ENCODE measurements around the gene MEGF10. TPM values are rescaled to one million over a fixed set of nuclear protein-coding genes. Genes with fewer than 3 reads are reported as not detected.

MEGF10 gene
- total and polyA plus RNA-seq, 2 donors (not counting 1 experiment from before 2014, with no cell fraction given): not detected

DNA sequence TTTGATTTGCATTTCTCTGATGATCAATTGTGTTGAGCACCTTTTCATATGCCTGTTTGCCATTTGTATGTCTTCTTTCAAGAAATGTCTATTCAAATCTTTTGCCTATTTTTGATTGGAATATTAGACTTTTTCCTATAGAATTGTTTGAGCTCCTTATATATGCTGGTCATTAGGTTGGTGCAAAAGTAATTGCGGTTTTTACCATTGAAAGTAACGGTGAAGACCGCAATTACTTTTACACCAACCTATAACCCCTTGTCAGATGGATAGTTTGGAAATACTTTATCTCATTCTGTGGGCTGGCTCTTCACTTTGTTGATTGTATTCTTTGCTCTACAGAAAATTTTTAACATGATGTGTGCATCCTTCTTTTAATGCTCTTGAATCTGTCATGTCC is 113.6 kb downstream of the MEGF10 start:
- TF ChIP-seq EZH2 (IDR thresholded peaks at IDR 0.05; ENCODE audit: borderline replicate concordance, insufficient read depth, low read depth, low read length, poor library complexity, severe bottlenecking): no peak
- TF ChIP-seq, protein P1, sequence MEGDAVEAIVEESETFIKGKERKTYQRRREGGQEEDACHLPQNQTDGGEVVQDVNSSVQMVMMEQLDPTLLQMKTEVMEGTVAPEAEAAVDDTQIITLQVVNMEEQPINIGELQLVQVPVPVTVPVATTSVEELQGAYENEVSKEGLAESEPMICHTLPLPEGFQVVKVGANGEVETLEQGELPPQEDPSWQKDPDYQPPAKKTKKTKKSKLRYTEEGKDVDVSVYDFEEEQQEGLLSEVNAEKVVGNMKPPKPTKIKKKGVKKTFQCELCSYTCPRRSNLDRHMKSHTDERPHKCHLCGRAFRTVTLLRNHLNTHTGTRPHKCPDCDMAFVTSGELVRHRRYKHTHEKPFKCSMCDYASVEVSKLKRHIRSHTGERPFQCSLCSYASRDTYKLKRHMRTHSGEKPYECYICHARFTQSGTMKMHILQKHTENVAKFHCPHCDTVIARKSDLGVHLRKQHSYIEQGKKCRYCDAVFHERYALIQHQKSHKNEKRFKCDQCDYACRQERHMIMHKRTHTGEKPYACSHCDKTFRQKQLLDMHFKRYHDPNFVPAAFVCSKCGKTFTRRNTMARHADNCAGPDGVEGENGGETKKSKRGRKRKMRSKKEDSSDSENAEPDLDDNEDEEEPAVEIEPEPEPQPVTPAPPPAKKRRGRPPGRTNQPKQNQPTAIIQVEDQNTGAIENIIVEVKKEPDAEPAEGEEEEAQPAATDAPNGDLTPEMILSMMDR (IDR thresholded peaks at IDR 0.05): no peak
- no peaks in the 10 kb centered on the region for H3K79me2 ChIP-seq (ENCODE audit: control insufficient read depth, insufficient read depth, low read length)
- Mint-ChIP-seq H3K27me3 (peaks cover 17% of the 10 kb centered on the region), H3K4me3 (no peak overlapping the region), H3K4me1 (no peaks in the 10 kb centered on the region), H3K27ac (no peak overlapping the region), H3K9me3 (ENCODE audit: insufficient read depth) (no peaks in the 10 kb centered on the region)
- no peak overlapping the region for H3K9ac ChIP-seq (ENCODE audit: low read length)
- DNase-seq (no peak), ATAC-seq (ENCODE audit: low read depth) (no peak)
- intact Hi-C loops (cut with micrococcal nuclease): no loop called here
- no peak overlapping the region for H3K4me3 ChIP-seq (ENCODE audit: control extremely low read depth in 1 of 5, extremely low read depth in 1 of 5, insufficient read depth in 1 of 5, low read depth in 2 of 5, low read length in 4 of 5)
- H4K20me1 ChIP-seq (ENCODE audit: control insufficient read depth, insufficient read depth, low read length, poor library complexity, severe bottlenecking): no peaks in the 10 kb centered on the region
- H2AFZ ChIP-seq (ENCODE audit: insufficient read depth, low read depth, low read length, poor library complexity, severe bottlenecking): no peak overlapping the region
- POLR2A ChIA-PET: no interaction called here
- H3K9me3 ChIP-seq (ENCODE audit: control extremely low read depth in 1 of 3, control insufficient read depth in 2 of 3, insufficient read depth in 1 of 3, low read length in 2 of 3): no peaks in the 10 kb centered on the region
- no peaks in the 10 kb centered on the region for H3K36me3 ChIP-seq (replicated peaks in 1 of 2; ENCODE audit: control extremely low read depth in 1 of 2, control insufficient read depth in 1 of 2, extremely low read depth in 1 of 2, insufficient read depth in 2 of 2, low read length in 1 of 2)
- CTCF ChIA-PET: no interaction called here
- H3K4me1 ChIP-seq (ENCODE audit: control insufficient read depth in 2 of 2, insufficient read depth in 2 of 2, low read length in 2 of 2): no peaks in the 10 kb centered on the region
- no peak overlapping the region for H3K4me2 ChIP-seq (replicated peaks; ENCODE audit: low read depth, low read length, poor library complexity, severe bottlenecking)
- H3K27ac ChIP-seq (ENCODE audit: low read length in 2 of 2): no peak overlapping the region
- no CpG with 5 or more reads among the region's 3 CpGs for WGBS (ENCODE audit: insufficient coverage)
- H3K27me3 ChIP-seq (replicated peaks in 1 of 4; ENCODE audit: control extremely low read depth in 1 of 4, control insufficient read depth in 3 of 4, insufficient read depth in 4 of 4, low read length in 3 of 4): no peaks in the 10 kb centered on the region

GRCh38 chr5:127406326-127407121 is 115.9 kb downstream of the MEGF10 start:
- Histone ChIP-seq H3K27ac (ENCODE audit: low read length in 2 of 2) (no peak overlapping the region), H3K36me3 (replicated peaks in 1 of 2; ENCODE audit: control extremely low read depth in 1 of 2, control insufficient read depth in 1 of 2, extremely low read depth in 1 of 2, insufficient read depth in 2 of 2, low read length in 1 of 2) (no peaks in the 10 kb centered on the region), H3K9ac (ENCODE audit: low read length) (no peak overlapping the region), H2AFZ (ENCODE audit: insufficient read depth, low read depth, low read length, poor library complexity, severe bottlenecking) (no peak overlapping the region), H3K4me3 (ENCODE audit: control extremely low read depth in 1 of 5, extremely low read depth in 1 of 5, insufficient read depth in 1 of 5, low read depth in 2 of 5, low read length in 4 of 5) (no peak overlapping the region), H4K20me1 (ENCODE audit: control insufficient read depth, insufficient read depth, low read length, poor library complexity, severe bottlenecking) (no peaks in the 10 kb centered on the region), H3K27me3 (replicated peaks in 1 of 4; ENCODE audit: control extremely low read depth in 1 of 4, control insufficient read depth in 3 of 4, insufficient read depth in 4 of 4, low read length in 3 of 4) (no peaks in the 10 kb centered on the region), H3K79me2 (ENCODE audit: control insufficient read depth, insufficient read depth, low read length) (no peaks in the 10 kb centered on the region), H3K4me1 (ENCODE audit: control insufficient read depth in 2 of 2, insufficient read depth in 2 of 2, low read length in 2 of 2) (no peaks in the 10 kb centered on the region), H3K4me2 (replicated peaks; ENCODE audit: low read depth, low read length, poor library complexity, severe bottlenecking) (no peak overlapping the region), H3K9me3 (ENCODE audit: control extremely low read depth in 1 of 3, control insufficient read depth in 2 of 3, insufficient read depth in 1 of 3, low read length in 2 of 3) (no peaks in the 10 kb centered on the region)
- no peak for DNase-seq
- POLR2A ChIA-PET: no interaction called here
- no peaks in the 10 kb centered on the region for H3K9me3 Mint-ChIP-seq (ENCODE audit: insufficient read depth)
- no peak overlapping the region for H3K4me3 Mint-ChIP-seq
- H3K4me1 Mint-ChIP-seq: peaks cover 2% of the 10 kb centered on the region
- no peak overlapping the region for H3K27ac Mint-ChIP-seq
- WGBS (ENCODE audit: insufficient coverage): 100% methylated on average over 5 of the region's 9 CpGs
- no peak for ATAC-seq (ENCODE audit: low read depth)
- no peak for TF ChIP-seq EZH2 (IDR thresholded peaks at IDR 0.05; ENCODE audit: borderline replicate concordance, insufficient read depth, low read depth, low read length, poor library complexity, severe bottlenecking)
- TF ChIP-seq, protein P1 (IDR thresholded peaks at IDR 0.05): no peak
- intact Hi-C loops (cut with micrococcal nuclease): no loop called here
- H3K27me3 Mint-ChIP-seq: peaks cover 10% of the 10 kb centered on the region
- CTCF ChIA-PET: no interaction called here
